ENCODE results near the gene MECR.

The MECR gene

DNA sequence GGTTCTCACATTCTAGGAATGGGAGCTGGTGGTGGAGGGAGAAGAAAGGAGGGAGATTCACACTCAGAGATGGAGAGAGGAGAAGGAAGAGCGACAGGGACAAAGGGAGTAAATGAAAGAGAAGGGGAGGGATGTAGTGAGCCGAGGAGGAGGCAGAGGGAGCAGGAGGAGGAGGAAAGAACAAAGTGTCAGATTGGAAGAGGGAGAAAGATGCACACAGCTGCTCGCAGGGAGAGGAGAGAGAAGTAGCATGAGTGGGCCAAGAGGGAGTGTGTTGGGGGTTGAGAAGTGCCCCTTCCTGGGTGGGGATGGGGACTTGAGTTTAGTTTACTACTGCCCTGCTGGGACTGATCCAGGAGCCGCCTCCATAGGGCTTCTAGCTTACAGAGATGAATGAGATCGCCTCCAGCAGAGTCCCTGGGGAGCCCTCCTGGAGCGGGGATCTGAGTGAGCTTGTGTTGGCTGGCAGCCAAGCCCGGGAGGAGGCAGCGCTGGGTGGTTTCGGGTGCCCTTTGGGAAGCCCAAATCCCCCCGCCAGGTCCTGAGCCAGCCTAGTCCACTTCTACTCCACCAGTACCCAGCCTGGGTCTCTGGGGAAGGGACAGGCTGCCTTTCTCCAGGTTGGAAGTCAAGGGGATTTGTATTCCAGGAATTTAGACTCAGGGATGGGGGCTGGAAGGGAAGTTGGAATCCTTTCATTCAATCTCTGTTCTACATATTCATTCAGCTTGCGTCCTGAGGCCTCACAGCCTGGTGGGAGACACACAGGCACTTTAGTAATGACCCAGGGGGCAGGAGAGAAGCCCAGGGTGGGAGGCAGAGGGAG is 26.5 kb upstream of the MECR start:
- intact Hi-C loops (cut with DNase I) = no loop called here
- peak in 6 of 42 donors; percentile 9 to 54 (median 26) for DNase-seq

DNA sequence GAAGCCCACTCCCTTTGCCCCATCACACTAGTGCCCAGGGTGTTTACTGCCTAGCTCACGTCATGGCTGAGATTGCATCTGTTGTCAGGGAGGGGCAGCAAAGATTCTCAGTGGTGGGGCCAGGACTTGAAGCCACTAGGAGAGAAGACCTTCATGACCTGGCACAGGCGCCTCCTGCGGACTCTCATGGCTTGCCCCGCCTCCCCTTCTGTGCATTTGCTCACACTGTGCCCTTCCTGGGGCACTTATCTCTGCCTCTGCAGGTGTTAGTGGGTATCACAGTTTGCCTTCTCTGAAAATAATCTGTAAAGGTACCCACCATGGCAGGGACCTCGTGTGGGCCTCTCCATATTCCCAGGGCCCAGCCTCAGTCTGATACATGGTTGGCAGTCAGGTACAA is 25.7 kb upstream of the MECR start:
- intact Hi-C loops (cut with DNase I) = no loop called here
- DNase-seq = no peak

DNA sequence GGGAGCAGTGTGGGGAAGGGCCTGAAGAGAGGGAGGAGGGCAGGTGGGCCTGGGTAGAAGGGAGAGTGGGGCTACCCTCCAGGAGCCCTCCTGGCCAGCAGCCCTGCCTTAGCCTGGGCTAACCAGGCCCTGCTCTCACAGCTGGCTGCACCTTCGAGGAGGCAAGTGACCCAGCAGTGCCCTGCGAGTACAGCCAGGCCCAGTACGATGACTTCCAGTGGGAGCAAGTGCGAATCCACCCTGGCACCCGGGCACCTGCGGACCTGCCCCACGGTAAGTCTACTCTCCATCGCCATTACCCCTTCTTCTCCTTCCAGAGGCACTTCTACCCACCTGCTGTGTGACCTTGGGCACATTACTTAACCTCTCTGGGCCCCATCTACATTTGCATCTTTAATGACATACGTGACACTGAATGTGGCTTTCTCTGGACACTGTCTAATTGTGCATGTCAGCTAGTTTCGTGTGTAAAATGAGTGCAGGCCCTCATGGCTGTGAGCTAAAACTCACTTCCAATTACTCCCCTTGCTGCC is 24.5 kb upstream of the MECR start:
- intact Hi-C loops (cut with DNase I) = no loop called here
- peak in 1 of 42 donors; percentile 19 for DNase-seq

DNA sequence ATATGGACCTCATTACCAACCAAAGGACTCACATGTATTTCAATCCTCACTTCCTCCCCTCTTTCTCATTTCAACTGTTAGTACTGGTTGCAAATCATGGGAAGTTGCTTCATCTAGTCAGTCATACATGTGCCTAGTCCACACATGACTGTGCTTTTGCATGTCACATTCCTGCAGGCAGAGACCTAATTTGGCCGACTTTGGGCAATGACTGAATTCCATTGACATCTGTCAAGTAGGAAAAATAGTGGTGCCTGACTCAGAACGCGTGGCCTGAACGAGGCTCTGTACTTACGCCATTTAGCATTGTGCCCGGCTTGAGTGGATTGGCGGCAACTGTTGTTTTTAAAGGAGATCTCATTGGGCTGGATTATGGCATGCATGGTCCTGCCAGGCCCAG is 23.6 kb upstream of the MECR start:
- intact Hi-C loops (cut with DNase I) = no loop called here
- peak in 1 of 42 donors; percentile 17 for DNase-seq

DNA sequence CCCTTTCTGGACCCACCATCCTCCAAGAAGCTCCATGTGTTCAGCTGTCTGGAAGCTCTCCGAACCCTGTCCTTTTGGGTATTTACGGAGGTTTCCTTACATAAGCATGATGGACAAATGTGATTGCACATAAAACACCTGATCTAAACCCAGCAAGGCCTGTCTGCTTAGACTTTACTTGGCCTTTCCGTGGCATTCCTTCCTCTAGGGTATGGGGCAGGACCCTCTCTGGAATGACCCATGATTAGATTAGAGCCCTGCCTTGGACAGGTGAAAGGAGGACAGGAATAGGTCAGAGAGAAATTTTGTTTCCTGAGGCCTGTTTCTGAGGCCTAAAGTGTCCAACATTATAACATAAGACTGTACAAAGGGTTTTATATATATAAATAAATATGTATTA is 22.4 kb upstream of the MECR start:
- intact Hi-C loops (cut with DNase I) = no loop called here
- peak in 1 of 42 donors; percentile 1 for DNase-seq

DNA sequence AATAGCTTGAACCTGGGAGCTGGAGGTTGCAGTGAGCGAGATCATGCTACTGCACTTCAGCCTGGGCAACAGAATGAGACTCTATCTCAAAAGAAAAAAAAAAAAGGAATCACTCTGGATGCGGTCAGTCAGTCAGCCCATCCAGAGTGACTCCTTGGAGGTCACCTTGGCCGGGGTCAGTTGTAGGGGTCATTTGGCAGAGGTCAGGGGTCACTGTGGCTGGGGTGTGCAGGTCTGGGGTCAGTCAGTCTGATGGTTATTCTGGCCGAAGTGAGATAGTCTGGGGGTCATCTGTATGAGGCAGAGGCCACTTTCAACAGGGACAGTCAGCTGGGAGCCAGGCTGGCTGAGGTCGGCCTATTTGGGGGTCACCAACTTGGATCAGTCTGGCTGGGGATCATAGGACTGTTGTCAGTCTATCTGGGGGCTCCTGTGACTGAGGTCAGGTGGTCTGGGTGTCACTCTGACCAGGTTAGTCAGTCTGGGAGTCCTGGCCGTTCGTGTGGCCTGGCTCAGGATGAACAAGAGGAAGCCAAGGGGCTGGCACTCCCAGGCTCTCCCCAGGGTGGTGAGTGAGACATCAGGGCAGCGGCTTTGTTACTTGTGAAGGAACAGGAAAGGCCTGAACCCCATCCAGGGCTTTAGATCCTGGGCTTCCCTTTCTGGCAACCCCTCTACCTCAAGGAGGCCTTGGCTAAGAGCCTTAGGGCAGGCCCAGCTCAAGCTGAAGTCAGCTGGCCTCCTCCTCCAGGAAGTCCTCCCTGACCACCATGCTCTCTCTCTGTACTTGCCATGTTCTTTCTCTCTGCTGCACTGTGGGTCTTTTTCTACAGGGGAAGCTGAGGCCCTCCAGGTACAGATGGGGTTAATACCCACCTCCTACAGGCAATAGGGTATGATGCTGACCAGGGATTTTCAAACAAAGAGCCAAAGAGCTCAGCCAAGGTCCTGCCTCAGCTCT is 20.7 kb upstream of the MECR start:
- intact Hi-C loops (cut with DNase I) = no loop called here
- no peak for DNase-seq

DNA sequence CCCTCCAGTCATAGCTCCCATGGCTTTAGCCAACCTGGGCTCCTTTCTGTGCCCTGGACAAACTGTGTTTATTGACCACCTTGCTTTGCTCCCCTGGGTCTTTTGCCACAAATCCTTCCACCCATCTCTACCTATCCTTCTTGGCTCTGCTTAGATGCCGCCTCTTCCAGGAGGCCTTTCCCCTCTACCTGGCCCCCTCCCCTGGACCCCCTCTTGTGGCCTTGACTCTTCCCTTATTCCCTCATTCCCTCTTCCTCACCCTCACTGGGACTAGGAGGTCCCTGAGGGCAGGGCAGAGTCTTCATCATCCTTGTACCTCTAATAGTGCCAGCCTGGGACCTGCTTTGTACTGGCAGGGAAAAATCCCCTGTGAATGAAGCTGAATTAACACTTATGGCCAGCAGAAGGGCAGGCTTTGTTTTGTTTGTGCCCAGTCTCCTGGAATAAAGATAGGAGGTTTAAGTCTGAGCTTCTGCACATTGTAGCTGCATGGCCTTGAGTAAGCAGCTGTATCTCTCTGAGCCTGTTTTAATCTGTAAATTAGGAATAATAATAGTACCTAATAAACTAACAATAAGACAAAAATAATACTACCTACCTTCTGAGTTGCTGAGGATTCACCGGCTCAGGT is 19.3 kb upstream of the MECR start:
- DNase-seq = no peak
- intact Hi-C loops (cut with DNase I) = loop anchor here (10.0 kb wide), 1 partner anchor 845 kb away; no protein-coding TSS in a partner anchor

DNA sequence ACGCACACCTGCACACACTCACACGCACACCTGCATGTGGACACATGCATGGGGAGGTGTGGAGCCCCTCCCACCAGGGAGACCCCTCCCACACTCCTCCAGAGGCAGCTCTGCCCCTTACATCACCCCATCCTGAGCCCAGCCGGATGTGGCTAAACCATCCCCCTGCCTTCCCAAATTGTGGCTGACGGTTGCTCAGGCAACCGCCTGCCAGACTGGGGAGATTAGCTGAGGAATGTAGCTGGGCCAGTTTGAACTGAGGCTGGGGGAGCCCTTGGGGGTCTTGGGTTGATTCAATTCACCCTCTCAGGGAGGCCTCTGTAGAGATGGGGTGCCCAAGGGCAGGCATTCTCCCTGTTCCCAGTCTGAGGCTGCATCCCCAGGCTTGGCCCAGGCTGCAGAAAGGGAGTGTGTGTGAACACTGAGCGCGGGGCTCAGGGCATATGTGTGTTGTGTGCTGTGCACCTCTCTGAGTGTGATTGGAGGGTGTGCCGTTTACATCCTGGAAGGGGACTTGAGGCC is 18.5 kb upstream of the MECR start:
- DNase-seq = no peak
- intact Hi-C loops (cut with DNase I) = loop anchor here (10.0 kb wide), 1 partner anchor 846 kb away; no protein-coding TSS in a partner anchor

DNA sequence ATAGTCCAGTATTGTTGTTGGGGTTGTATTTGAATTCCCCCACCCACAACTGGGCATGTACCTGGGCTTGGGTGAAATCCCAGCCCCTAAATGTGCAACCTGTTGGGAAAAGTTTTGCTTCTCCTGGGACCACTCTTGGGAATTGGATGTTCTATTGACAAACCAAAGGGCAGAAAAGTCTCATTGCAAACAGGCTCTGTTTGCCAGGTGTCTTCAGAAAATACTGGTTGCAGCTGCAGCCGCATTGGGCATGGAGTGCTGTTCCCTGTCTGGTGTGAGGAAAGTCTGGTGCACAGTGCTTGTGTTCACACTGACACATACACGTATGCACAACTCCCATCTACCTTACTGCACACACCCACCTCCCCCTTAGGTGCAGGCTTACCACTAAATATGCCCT is 17.7 kb upstream of the MECR start:
- no peak for DNase-seq
- intact Hi-C loops (cut with DNase I) = loop anchor here (10.0 kb wide), 1 partner anchor 846 kb away; no protein-coding TSS in a partner anchor

DNA sequence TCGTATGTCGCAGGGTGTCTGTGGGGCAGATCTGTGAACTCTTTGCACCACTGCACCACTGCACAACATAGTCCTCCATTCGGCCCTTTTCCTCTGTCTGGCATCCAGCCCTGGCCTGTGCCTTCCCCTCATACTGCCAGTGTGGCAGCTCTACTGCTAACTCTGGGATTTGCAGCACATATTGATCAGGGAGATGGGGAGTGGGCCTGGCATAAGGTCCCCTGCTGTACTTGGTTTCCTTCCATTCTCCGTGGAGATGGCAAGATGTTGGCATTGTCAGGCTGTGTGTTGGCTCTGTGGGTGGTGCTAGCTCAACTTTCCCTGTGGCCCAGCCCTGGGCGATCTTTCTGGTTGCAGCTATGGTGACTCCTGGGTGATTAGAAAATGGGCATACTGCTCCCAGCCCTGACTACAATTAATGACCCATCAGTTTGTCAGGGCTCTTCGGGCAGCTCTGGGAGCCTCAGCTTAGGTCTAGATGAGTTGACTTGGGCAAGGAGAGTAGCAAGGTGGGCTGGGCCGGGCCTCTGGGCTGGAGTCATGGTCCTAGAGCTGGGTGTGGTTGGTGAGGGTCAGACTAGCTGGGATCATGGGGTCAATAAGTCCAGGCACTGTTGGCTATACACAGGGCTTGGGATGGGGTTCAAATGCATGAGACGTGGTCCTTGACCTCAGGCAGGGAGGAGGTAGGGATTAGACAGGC is 17.0 kb upstream of the MECR start:
- DNase-seq = no peak
- intact Hi-C loops (cut with DNase I) = loop anchor here (10.0 kb wide), 1 partner anchor 847 kb away; no protein-coding TSS in a partner anchor

DNA sequence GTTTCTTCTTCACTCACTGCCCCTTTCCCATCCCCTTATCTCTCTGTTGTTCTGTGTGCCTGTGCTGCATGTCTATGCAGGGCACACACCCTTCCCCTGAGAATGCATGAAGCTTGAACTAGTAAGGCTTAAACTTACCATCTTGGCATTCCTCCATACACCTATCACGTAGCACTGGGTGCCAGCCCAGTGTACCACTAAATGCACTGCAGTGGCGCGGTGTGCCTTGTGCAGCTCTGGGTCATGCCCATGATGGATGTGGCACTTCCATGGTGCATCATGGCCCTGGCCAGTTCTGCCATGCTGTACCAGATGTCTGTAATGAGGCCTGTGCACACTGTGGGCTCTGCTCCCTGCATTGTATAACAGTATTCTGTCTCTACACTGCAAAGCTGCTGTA is 16.3 kb upstream of the MECR start:
- intact Hi-C loops (cut with DNase I) = loop anchor here (10.0 kb wide), 1 partner anchor 848 kb away; no protein-coding TSS in a partner anchor
- no peak for DNase-seq

DNA sequence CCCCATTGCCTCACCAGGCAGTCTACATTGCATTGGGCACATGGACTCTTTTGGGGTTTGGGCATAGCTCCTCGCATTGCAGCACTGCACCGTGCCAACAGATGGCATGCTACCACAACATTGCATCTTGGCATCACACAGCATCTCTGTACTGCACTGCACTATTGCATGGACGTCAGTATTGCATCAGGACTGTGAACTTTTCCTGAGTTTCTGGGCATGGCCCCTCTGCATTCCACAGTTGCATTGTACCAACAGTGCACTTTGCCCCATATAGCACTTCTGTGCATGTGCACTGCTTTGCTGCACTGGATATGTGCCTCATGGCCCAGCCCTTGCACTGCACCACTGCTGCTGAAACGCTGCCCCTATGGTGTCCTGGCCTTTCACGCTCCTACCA is 15.1 kb upstream of the MECR start:
- peak in 41 of 42 donors; percentile 29 to 82 (median 64) for DNase-seq
- intact Hi-C loops (cut with DNase I) = loop anchor here (10.0 kb wide), 1 partner anchor 849 kb away; no protein-coding TSS in a partner anchor

DNA sequence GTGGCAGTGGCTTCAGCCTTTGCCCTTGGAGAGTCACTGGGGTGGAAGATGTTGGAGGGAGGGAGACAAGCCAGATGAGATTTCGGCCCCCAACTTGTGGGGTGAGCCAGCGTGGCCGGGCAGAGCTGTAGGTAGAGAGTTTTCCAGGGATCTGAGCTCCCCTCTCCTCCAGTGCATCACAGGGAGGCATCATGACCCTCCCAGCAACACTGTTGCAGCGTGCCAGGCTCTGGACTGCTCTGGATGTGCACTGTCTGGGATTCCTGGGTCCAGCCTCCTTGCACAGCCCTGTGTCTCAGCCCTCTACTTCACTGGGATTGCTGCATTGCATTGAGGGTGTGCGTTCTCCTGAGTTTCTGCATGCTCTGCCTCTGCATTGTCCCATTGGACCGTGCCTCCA is 14.5 kb upstream of the MECR start:
- DNase-seq = no peak
- intact Hi-C loops (cut with DNase I) = loop anchor here (10.0 kb wide), 1 partner anchor 850 kb away; no protein-coding TSS in a partner anchor

DNA sequence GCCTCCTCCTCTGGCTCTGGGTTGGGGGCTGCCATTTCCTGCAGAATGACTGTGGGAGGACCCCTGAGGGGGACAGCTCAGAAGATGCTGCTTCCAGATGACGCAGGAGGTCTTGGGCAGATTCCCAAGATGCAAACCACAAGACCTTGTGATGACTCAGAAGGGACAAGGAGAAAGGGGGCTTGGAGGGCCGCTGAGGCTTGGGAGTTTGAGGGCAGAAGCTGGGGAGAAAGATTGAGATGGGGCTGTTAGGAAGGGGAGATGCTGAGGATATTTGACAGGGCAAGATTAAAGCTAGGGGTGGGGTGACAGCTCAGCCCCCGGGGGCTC is 13.1 kb upstream of the MECR start:
- DNase-seq = no peak
- intact Hi-C loops (cut with DNase I) = loop anchor here (10.0 kb wide), 1 partner anchor 851 kb away; no protein-coding TSS in a partner anchor

DNA sequence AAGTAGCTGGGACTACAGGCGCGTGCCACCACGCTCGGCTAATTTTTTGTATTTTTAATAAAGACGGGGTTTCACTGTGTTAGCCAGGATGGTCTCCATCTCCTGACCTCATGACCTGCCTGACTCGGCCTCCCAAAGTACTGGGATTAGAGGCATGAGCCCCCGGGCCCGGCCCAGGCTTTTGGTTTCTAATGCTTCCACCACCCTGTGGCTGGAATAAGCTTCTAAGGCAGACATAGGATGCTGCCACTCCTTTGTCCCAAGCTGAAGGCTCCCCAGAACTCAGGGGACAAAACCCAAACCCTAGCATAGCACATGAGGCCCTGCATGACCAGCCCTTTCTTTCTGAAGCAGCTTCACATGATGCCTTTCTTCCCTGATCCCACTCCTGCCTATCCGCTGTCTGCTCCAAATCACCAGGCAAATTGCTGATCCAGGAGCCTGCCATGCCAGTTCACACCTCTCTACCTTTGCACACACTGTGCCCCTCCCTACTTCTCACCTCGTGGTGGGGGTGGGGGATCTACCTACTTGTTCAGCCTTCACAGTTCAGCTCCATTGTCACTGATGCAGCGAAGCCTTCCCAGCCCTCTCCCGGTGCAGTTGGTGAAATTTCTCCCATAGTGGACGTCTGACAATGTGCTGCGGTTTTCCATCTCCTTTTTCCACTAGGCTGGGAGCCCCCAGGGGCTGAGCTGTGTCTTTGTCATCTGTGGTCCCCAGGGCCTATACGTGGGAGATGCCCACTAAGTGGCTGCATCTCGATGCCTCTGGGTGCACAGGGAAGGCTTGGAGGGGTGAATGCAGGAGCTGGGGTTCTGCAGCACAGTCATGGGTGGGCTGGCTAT is 12.5 kb upstream of the MECR start:
- intact Hi-C loops (cut with DNase I) = loop anchor here (10.0 kb wide), 1 partner anchor 852 kb away; no protein-coding TSS in a partner anchor
- no peak for DNase-seq

DNA sequence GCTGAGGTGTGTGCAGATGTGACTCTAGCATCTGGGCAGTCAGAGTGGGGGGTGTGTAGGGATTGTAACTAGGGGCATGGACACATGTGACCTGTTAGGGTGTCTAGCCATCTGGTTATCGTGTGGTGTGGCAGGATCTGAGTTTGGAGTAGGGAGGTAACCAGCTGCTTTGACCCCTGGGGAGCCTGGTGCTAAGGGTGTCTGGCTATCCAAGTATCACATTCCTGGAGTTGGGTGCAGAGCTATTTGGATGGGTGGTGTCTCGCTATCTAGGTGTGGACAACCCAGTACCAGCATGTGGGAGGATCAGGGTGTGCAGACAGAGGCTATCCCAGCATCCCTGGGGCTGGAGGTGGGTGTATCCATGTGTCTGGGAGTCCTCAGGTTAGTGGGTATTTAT is 10.3 kb upstream of the MECR start:
- no peak for DNase-seq
- intact Hi-C loops (cut with DNase I) = loop anchor here (10.0 kb wide), 1 partner anchor 854 kb away; no protein-coding TSS in a partner anchor

DNA sequence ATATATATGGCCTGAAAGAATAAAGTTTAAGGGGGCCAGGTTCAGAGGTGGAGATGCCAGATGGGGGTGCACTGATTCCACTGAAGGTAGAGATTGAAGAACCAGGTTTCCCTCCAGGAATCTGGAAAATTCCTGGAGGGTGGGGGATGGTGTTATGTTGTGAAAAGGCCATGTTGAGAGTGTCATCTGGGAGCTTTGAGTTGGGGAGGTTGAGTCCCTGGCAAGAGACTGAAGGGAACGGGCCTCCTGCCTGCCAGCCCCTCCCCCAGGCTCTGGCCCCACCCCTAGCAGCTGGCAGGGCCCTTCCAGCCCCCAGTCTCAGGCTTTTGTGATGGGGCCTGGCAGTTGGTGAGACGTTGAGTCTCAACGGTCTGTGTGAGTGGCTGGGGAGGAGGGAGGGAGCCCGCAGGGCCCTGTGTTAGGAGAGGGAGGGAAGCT is 9.7 kb upstream of the MECR start:
- intact Hi-C loops (cut with DNase I) = loop anchor here (10.0 kb wide), 1 partner anchor 854 kb away; no protein-coding TSS in a partner anchor
- no peak for DNase-seq
